Right lobe of liver (tissue), 6 donors: ENCODE data around the gene CASD1. TPM values are rescaled to one million over a fixed set of nuclear protein-coding genes. Genes with fewer than 3 reads are reported as not detected.

Experiments
- ATAC-seq, 4 donors: fragments of 200-7000 bp; cut with Tn5 transposase; one replicate each; pipeline ENCODE4 v1.9.1; 2020; ENCODE audit warnings: mild to moderate bottlenecking in 4 of 4, moderate library complexity in 4 of 4
- DNase-seq, 3 donors: peaks; one replicate each; pipeline ENCODE4 v3.0.0-alpha.2; 2020
- H3K27ac ChIP-seq, 3 donors: fragments of 200-600 bp; one replicate each; pipeline ENCODE4 v1.8.0; 2022
- H3K27me3 ChIP-seq, 2 donors: fragments of 200-600 bp; one replicate each; pipeline ENCODE4 v1.8.0; 2022
- H3K36me3 ChIP-seq, 4 donors: fragments of 200-600 bp; sonication (generic) in 1 of 4; one replicate each; pipeline versions ENCODE4 v1.5.1 to v1.8.0; 2017 to 2022; ENCODE audit warnings: control low read depth in 1 of 4
- H3K4me1 ChIP-seq, 4 donors: fragments of 200-600 bp; sonication (generic) in 1 of 4; one replicate each; pipeline versions ENCODE4 v1.5.1 to v1.8.0; 2017 to 2022; ENCODE audit warnings: control low read depth in 1 of 4
- H3K4me3 ChIP-seq, 3 donors: fragments of 200-600 bp; one replicate each; pipeline ENCODE4 v1.8.0; 2022
- H3K9me3 ChIP-seq, 4 donors: fragments of 200-600 bp; sonication (generic) in 1 of 4; one replicate each; pipeline versions ENCODE4 v1.5.1 to v1.8.0; 2017 to 2022; ENCODE audit warnings: control low read depth in 1 of 4
- CTCF ChIP-seq, 4 donors: fragments of 200-600 bp in 3 of 4; fragments of 450-650 bp in 1 of 4; IDR thresholded peaks; one replicate each; pipeline versions ENCODE4 v1.5.1 to v1.8.0; 2016 to 2022; ENCODE audit warnings: antibody characterized with exemption in 4 of 4, mild to moderate bottlenecking in 2 of 4
- POLR2A ChIP-seq: fragments of 450-650 bp; IDR thresholded peaks from one replicate; pipeline ENCODE4 v1.6.1; 2017; ENCODE audit warnings: antibody characterized with exemption, mild to moderate bottlenecking
- WGBS: methylation state at CpG from one replicate; pipeline ENCODE4 v1.1.6; 2018; ENCODE audit warnings: low coverage, low lambda C conversion rate; ENCODE audit not compliant: insufficient coverage; ENCODE audit errors: missing lambda C conversion rate; 5-methylcytosine and 5-hydroxymethylcytosine counted together
- intact Hi-C, 2 donors: fragments of 100-400 bp; cut with DNase I; formaldehyde crosslinking; loops; one replicate each; pipeline versions ENCODE4 v1.11.2 to v1.14.1; 2022
- total RNA-seq, 6 experiments: library from RNA; depleted of rRNA in 2 of 6; stranded (reverse); fragments of >200 nt in 2 of 6; fragmentation: NEBNext Ultra II Directional in 3 of 6; extraction: Animal tissue kit (Norgen Biotek cat#: 25700) in 3 of 6; gene quantifications; one replicate each; pipeline versions ENCODE4 v1.1.0 to v1.2.4, GENCODE V29; 2016 to 2023
- donor health status: DM: no; HTN: yes; CAD: no.
- donor health status: DM: no; HTN: no; CAD: no.
- donor health status: DM: no; HTN: no; CAD: no.
- donor health status: DM: no; HTN: yes; CAD: no.
- donor health status: DM: no; HTN: yes; CAD: no.

CASD1 gene
- total RNA-seq, 6 experiments from 2014 or later: 4.5 to 10.4 (median 7.2) TPM

GRCh38 chr7:94588075-94588474, 78.5 kb downstream of the CASD1 start:
- Histone ChIP-seq H3K4me1 (peaks cover 0 to 11% (median 5%) of the 10 kb centered on the region in 4 donors), H3K9me3 (no peaks in the 10 kb centered on the region), H3K36me3 (no peaks in the 10 kb centered on the region), H3K27ac (no peak overlapping the region), H3K27me3 (no peaks in the 10 kb centered on the region), H3K4me3 (no peak overlapping the region)
- TF ChIP-seq POLR2A (no peak), CTCF (IDR thresholded peaks at IDR 0.05) (no peak)
- ATAC-seq (no peak), DNase-seq (no peak)
- WGBS: 97% methylated on average over 2 of the region's 2 CpGs
- intact Hi-C loops: no loop called here

GRCh38 chr7:94590526-94591162, 81.0 kb downstream of the CASD1 start:
- WGBS: 47% methylated on average over 4 of the region's 4 CpGs
- no peak for ATAC-seq
- intact Hi-C loops: no loop called here

GRCh38 chr7:94591176-94591575, 81.6 kb downstream of the CASD1 start:
- no peak for ATAC-seq
- TF ChIP-seq CTCF (IDR thresholded peaks at IDR 0.05) (no peak), POLR2A (no peak)
- peaks cover 0 to 16% (median 5%) of the 10 kb centered on the region in 4 donors for H3K4me1 ChIP-seq

More at GRCh38 chr7:94590526-94591162, 81.0 kb downstream of the CASD1 start:
- H3K36me3 ChIP-seq: no peaks in the 10 kb centered on the region
- H3K4me3 ChIP-seq: no peak overlapping the region
- H3K27ac ChIP-seq: no peak overlapping the region
- H3K27me3 ChIP-seq: no peaks in the 10 kb centered on the region
- H3K4me1 ChIP-seq: peaks cover 0 to 15% (median 5%) of the 10 kb centered on the region in 4 donors
- no peak for DNase-seq
- no peaks in the 10 kb centered on the region for H3K9me3 ChIP-seq
- TF ChIP-seq POLR2A (no peak), CTCF (IDR thresholded peaks at IDR 0.05) (no peak)

GRCh38 chr7:94594882-94595281, 85.3 kb downstream of the CASD1 start:
- WGBS: 32% methylated on average over 1 of the region's 1 CpG
- TF ChIP-seq CTCF (IDR thresholded peaks at IDR 0.05) (no peak), POLR2A (no peak)
- H3K4me1 ChIP-seq: peaks cover 0 to 16% (median 5%) of the 10 kb centered on the region in 4 donors
- H3K27me3 ChIP-seq: no peaks in the 10 kb centered on the region
- intact Hi-C loops: no loop called here
- H3K36me3 ChIP-seq: peaks cover 0 to 4% (median 0%) of the 10 kb centered on the region in 4 donors
- H3K9me3 ChIP-seq: no peaks in the 10 kb centered on the region
- DNase-seq: no peak
- ATAC-seq: peak; percentile 91 to 99 (median 96)
- no peak overlapping the region for H3K4me3 ChIP-seq
- no peak overlapping the region for H3K27ac ChIP-seq

More at GRCh38 chr7:94591176-94591575, 81.6 kb downstream of the CASD1 start:
- no peak overlapping the region for H3K27ac ChIP-seq
- DNase-seq: no peak
- H3K27me3 ChIP-seq: no peaks in the 10 kb centered on the region
- intact Hi-C loops: no loop called here
- WGBS: 77% methylated on average over 2 of the region's 2 CpGs
- H3K9me3 ChIP-seq: no peaks in the 10 kb centered on the region
- H3K36me3 ChIP-seq: no peaks in the 10 kb centered on the region
- no peak overlapping the region for H3K4me3 ChIP-seq
